ENCODE results near the gene MED7.
"Not testable (repeated sequence)": the region's sequence is repeated elsewhere in the genome, so short reads cannot be mapped to it uniquely, and the experiment has no call there.

Gene MED7, protein sequence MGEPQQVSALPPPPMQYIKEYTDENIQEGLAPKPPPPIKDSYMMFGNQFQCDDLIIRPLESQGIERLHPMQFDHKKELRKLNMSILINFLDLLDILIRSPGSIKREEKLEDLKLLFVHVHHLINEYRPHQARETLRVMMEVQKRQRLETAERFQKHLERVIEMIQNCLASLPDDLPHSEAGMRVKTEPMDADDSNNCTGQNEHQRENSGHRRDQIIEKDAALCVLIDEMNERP

DNA sequence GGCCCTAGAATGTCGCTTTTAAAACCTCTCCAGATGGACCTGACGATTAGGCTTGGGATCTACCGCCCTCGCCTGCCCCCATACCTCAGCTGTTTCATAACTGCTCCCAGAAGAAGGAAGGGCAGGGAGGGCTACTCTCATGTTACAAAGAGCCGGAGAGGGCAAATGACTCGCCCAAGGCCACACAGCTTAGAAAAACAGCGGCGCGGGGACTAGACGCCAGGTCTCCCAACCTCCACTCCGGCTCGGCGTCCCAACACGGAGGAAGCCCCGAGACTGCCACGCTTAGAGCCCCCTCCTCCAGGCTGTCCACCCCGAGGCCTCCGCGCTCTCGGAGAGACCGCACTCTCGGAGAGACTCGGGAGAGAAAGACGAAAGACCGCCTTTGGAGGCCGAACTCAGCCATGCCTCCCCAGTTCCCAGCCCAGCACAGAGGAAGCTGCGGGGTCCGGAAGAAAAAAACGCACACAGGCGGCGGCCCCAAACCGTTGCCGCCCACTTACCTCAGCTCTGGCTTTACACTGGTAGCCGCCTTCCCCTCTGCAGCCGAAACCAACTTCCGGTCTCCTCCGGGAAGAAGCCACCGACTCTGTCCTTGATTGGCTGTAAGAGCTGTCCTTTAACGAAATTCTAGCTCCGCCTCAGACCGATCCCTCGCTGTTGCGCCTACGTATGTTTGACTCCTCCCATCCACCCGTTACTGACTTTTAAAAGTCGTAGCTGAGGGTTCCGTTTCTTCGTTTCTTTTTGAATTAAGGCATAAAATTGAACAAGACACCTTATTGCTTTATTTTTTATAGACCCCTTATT is at the start of gene MED7:
TSS of gene MED7 (minus strand) at position 549 of the 810 bp plus-strand sequence. CDS start 3,434 bp downstream, outside the sequence.
- peak; percentile 97 for FAIRE-seq

DNA sequence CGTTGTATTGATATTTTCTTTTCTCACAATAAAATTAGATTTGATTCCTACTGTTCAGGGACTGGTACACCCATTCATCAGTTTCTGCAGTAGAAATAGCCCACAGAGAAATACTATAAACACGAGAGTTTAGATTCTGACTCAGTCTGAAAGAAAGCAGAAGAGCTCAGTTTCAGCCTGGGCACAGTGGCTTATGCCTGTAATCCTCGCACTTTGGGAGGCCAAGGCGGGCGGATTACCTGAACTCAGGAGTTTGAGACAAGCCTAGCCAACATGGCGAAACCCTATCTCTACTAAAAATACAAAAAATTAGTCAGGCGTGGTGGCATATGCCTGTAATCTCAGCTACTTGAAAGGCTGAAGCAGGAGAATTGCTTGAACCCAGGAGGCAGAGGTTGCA is 46.6 kb upstream of the MED7 start:
- no peak for FAIRE-seq

DNA sequence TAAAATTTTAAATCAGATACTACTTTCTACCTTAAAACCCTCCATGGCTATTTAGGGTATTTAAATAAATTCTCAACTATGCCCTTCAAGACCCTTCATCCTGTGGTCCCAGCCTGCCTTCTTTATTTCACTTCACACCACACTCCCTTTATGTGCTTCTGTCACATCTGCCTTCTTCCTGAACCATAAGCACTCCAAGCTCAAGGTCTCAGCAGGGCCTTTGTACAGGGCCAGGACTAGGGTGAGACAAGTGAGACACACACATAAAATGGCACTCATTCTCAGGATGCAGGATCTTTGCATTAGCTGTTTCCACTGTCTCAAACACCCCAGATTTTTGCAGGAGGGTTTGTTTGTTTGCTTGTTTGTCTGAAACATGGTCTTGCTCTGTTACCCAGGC is 45.6 kb upstream of the MED7 start:
- FAIRE-seq: no peak

DNA sequence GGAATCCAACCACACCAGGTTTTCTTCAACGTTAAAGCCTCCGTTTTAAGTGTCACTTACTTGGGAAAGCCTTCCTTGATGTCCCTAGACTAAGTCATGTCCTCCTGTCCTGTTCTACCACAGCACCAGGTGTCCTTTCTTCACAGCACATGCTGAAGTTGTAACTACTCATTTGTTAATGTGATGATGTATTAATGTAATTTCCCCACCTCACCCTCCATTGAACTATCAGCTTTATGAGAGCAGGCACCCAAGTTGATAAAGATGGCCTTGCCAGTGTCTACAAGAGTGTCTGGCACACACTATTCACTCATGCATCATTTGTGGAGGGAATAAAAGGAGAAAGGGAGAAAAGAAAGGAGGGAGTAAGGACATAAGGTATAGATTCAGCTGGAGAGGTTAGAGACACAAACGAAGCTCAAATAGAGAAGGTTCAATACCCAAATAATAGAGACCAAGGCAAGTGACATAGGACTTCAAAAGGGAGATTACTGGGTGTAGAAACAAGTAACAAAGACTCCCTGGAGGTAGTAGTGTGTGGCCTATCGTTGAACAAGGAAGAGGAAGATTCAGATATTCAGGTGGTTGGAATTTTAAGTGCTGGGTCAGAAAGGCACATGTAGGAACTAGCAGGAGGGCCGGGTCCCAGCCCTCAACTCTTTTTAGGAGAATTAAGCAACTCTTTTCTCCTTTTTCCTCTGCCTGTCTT is 44.5 kb upstream of the MED7 start:
- no peak for FAIRE-seq

DNA sequence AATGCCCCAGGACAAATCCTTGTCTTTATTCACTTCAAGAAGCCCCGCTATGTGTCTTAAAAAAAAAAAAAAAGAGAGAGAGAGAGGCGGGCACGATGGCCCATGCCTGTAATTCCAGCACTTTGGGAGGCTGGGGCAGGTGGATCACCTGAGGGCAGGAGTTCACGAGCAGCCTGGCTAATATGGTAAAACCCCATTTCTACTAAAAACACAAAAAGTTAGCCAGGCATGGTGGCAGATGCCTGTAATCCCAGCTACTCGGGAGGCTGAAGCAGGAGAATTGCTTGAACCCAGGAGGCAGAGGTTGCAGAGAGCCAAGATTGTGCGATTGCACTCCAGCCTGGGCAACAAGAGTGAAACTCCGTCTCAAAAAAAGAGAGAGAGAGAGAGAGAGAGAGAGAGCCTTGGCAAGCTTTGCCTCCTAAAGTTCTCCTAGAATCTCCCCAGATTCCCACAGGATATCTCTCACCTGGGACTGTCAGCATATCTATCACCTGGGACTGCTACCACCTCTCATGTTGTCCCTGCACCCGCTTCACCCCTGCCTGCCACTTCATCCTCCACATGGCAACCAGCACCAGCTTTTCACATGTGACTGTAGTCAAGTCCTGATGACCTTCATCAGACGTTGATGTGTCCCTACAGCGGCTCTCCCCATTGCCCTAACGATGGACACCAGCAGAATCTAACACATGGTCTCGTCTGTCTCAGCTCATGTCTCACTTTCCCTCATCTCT is 43.8 kb upstream of the MED7 start:
- no peak for FAIRE-seq

DNA sequence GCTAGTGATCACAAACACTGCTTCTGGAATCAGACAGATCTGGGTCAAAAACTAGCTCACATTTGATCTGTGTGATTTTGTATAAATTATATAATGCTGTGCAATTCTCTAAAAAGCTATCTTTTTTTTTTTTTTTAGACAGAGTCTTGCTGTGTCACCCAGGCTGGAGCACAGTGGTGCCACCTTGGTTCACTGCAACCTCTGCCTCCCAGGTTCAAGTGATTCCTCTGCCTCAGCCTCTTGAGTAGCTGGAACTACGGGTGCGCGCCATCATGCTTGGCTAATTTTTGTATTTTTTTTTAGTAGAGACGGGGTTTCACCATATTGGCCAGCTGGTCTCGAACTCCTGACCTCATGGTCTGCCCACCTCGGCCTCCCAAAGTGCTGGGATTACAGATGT is 42.5 kb upstream of the MED7 start:
- FAIRE-seq: not testable (repeated sequence)

DNA sequence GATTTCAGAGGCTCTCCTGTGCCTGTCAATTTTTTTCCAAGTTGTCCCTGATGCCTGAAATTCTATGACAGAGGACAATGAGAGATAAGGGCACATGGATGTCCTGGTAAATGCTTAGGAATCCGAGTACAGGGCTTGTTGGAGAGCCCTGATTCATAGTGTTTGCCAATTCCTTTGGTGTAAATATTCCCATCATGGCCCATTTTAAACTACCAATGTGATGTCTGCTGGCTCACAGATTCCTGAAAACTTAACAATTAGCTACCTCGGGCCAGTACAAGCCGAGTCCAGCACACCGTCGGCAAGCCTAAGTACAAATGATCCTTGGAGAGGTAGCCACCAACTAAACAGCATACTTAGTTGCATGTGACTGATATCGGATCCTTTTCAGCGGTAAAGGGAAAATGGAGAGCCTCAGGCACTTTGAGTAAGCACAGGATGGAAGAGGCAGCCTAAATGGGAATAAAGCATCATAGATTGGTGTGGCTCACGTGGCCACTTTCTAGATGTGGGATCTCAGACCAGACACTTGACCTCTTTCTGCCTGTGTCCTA is 41.5 kb upstream of the MED7 start:
- no peak for FAIRE-seq

DNA sequence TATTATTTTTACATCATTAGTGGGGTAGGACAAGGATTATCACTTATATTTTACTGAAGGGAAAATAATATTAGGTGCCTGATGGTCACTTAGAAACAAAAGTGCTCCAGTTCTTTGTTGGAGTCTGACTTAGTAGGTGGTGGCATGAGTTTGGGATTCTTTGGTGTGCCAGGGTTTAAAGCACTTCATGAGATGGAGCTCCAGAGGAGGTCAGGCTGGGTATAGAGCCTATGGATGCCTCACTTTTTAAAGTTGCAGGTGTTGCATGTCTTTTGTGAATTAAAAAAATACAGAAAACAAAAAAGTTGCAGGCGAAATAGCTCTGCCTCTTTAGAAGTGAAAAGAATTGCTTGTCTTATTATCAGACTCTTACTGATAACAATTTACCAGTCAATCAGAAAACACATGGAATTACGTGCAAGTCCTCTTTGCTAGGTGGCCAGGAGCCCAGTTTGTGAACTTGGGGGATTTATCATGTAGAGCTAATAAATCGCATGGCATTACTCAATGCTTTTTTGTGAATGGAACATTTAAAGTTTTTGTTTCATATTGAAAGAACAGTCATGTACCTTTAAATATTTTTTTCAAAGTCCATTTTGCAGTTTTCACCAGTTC is 39.6 kb upstream of the MED7 start:
- no peak for FAIRE-seq

DNA sequence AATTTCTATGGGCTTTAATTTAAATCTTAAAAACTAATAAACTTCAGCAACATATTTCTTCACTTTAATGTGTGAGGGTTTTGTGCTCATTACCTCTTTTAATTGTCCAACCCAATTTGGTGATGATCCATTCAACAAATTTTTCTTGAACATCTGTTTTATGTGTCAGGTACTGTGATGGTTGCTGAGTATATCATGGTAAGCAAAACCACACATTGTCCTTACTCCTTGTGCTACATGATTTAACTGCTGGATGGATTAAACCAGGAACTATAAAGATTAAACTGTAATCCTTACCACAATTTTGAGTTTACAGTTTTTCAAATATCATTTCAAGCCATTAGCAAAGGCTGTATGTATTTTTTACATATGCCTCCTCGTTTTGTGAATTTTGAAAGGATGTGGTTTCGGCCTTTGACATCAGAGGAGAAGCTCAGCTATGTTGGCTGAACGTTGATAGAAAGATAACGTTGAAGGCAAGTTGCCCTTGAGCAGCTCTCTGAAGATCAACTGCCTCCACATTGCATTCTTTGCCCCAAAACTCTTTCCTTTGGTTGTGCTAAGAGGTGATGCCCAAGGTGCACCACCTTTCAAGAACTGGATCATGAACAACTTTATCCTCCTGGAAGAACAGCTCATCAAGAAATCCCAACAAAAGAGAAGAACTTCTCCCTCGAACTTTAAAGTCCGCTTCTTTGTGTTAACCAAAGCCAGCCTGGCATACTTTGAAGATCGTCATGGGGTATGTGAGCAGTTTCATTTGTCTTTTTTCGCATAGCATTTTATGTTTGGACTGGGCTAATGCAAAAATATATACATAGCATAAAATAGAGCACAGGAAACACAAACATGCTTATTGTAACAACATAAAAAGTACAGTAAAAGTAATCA is 38.0 kb upstream of the MED7 start, which contains the start of gene ITK:
TSS of gene ITK (plus strand) at position 467 of the 891 bp plus-strand sequence. CDS start at position 605, 138 bp downstream.
- no peak for FAIRE-seq

DNA sequence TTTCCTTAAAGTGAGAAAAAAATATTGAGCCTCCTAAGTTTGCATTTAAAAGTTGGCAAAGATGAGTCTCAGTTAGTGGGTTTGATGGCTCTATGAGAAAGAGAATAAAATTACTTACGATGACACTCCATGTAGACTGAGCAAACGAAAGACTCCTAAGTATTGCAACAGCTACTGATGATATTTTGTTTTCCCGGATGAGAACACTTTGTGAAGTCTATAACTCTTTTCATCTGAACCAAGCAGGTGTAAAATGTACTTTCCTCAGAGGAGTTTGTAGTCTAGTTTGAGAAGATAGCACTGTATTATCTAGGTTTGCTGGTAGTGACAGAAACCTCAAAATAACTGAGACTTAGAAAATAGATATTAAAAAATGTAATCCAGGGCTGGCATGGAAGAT is 36.3 kb upstream of the MED7 start:
- no peak for FAIRE-seq

DNA sequence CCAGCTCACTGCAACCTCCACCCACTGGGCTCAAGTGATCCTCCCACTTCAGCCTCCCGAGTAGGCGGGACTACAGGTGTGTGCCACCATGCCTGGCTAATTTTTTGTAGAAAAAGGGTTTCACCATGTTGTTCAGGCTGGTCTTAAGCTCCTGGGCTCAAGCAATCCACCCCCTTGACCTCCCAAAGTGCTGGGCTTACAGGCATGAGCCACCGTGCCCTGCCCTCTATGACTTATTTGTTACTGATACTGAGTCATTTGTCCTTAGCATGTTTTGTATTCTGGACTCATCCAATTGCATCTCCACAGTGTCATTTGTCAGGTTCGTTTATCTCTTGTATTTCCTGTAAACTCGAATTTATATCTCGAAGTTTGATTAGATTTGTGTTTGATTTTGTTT is 35.3 kb upstream of the MED7 start:
- FAIRE-seq: no peak

DNA sequence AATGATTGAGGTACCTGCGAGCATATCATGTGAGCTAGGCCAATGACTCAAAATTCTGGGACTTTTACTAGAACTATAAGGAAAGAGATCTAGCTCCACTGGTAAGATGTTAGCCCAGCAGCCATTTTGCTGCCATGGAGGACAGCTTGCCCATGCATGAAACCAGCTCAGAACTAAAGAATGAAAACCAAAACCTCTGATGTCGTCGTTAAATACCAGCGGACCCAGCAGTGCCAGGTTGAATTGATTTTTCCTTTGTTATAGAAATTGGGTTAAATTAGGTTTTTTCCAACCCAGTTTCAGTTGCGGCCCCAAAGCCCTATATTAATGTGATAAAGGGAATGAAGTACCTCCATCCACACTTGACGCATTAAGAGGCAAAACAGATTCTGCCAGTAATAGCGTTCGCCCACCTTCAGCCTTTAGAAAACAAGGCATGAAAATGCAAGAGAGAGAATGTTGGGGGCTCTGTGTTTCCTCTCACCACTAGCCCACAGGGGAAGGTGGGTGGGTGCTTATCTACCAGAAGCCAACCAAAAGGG is 32.5 kb upstream of the MED7 start:
- no peak for FAIRE-seq

DNA sequence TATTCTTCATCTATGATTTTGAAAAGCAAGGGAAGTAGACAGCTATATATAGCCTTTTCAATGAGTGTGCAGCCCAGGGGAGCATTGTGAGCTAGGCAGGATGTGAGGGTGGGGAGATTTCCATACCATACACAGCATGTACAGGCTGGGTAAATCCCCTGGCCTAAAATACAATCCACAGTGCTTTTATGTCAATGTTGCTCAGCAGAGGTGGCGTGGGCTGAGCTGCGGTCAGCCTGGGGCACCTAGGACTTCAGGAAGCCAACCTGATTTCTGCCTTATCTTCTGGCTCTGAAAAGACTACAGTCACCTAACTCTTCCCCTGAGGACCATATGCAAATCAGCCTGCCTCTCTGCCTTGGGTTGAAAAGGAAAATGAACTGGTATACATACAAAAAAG is 29.7 kb upstream of the MED7 start:
- FAIRE-seq: no peak

DNA sequence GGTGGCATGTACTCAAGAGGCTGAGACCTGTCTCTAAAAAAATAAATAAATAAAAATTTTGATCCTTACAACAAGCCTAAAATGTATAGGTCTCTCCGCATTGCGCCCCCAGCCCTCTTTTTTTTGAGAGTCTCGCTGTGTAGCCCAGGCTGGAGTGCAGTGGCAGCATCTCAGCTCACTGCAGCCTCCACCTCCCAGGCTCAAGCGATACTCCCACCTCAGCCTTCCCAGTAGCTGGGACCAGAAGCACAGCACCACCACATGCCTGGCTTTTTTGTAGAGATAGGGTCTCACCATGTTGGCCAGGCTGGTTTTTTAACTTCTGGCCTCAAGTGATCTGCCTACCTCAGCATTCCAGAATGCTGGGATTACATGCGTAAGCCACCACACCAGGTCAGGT is 25.6 kb upstream of the MED7 start:
- no peak for FAIRE-seq

DNA sequence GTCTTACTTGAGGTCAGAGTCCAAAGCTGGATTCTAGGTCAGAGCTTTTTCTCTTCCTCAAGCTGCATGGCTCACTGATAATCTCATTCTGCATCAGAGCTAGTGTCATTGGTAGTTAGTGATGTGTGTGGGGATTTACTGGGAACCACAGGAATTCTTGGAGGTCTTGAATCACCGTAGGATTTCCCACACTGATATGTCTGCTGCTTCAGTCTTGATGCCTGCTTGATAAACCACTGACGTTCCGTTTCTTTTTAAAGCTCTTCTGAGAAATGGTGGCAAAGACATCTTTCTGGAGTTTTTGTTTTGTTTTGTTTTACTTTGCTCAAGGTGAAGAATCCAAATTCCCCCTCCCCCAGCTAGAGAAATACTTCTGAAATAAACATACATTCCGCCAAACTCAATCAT is 24.6 kb upstream of the MED7 start:
- FAIRE-seq: no peak

DNA sequence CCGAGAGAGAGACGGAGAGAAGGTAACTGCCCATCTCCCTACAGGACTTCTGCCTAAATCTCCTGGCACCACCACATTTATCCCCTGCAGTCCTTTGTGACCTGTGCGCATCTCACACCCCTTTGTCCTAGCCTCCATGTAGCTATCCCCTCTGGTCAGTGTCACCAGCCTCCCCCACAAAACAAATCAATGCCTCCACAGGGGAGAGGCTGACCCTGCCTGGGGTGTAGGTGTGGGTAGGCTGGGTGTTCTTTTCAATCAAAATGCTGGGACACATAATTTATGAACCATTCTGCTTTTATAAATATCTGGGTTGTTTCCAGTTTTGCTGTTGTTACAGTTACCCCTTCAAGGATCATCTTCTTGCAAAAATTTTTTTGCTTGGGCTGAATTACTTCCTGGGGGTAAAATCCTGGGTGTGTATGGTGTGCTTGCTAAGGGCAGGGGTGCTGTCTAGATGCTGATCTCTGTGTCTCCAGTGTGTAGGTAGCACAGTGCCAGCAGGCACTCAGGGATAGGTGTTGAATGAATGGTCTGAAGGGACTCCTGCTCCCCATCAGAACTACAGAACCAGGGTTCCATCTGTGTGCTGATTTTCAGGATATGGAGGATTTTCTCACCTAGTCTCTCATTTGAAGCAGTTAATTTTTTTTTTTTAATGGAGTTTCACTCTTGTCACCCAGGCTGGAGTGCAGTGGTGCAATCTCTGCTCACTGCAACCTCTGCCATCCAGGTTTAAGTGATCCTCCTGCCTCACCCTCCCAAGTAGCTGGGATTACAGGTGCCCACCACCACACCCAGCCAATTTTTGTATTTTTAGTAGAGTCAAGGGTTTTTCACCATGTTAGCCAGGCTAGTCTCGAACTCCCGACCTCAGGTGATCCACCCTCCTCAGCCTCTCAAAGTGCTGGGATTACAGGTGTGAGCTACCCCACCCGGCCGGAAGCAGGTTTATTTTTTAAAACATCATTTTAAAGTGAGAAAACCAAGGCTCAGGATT is 23.8 kb upstream of the MED7 start, which contains the start of gene GARIN3:
TSS of gene GARIN3 (minus strand) at position 51 of the 1,000 bp plus-strand sequence. CDS start 96 bp downstream, outside the sequence.
- FAIRE-seq: no peak

DNA sequence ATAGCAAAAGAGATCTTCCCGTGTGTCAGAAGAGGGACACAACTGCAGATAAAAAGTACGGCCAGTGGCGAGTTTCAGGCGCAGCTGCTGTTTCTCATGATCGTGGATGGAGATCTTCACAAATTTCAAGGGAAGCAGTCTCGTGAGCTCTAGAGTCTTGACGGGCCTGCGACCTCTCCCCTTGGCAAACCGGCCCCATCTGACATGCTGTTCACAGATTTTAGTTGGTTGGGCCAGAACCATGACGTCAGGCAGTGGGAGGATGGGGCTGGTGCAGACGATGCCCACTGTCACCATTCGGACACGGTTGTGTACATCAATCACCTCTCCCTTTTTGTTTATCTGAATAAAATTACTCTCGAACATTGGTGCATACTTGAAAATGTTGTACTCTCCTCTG is 23.0 kb upstream of the MED7 start:
- FAIRE-seq: no peak

DNA sequence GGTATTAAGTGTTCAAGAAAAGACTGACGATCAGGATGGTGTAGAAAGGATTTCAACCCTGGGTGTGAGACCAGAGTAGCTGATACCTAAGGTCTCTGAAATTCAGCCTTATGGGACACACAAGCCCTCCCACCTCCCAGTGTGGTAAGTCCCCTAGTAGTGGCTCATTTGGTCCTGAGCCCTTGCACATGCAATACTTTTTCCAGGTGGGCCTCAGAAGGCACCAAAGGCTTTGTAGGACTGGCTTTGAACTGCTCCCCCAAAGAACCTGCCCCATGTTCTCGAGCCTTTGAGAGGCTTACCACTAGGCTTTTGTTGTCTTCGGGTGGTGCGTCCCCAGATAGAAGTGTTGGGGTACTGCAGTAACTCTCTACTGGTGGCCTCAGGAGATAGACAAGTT is 22.6 kb upstream of the MED7 start:
- no peak for FAIRE-seq

DNA sequence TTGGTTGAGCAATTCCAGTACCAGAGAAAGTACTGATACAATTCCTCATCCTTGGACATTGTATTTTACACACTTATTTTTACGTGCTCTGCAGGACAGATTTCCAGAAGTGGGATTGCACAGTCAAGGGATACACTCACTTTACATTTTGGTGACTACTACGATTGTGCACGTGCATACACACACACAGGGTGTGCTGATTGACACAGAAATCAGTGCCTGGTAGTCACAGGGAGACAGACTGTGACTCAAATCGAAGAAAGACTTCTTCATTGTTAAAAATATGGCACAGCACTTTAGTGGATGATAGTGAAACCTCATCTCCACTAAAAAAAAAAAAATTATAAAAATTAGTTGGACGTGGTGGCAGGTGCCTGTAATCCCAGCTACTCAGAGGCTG is 21.9 kb upstream of the MED7 start:
- no peak for FAIRE-seq
